ENCODE data around the gene LRBA.

GRCh38 chr4:150229520-150229919 is 785.6 kb downstream of the LRBA start:
- TF ChIP-seq CTCF (IDR thresholded peaks at IDR 0.05) = no peak
- TF ChIP-seq POLR2A (IDR thresholded peaks at IDR 0.05) = no peak

All from stomach (tissue), 4 donors.